ENCODE measurements around the gene REXO1. TPM values are rescaled to one million over a fixed set of nuclear protein-coding genes. Genes with fewer than 3 reads are reported as not detected.
"Not testable (repeated sequence)": the region's sequence is repeated elsewhere in the genome, so short reads cannot be mapped to it uniquely, and the experiment has no call there.

Gene REXO1
- total RNA-seq, 1 experiment from 2014 or later, result 61.1 TPM

DNA sequence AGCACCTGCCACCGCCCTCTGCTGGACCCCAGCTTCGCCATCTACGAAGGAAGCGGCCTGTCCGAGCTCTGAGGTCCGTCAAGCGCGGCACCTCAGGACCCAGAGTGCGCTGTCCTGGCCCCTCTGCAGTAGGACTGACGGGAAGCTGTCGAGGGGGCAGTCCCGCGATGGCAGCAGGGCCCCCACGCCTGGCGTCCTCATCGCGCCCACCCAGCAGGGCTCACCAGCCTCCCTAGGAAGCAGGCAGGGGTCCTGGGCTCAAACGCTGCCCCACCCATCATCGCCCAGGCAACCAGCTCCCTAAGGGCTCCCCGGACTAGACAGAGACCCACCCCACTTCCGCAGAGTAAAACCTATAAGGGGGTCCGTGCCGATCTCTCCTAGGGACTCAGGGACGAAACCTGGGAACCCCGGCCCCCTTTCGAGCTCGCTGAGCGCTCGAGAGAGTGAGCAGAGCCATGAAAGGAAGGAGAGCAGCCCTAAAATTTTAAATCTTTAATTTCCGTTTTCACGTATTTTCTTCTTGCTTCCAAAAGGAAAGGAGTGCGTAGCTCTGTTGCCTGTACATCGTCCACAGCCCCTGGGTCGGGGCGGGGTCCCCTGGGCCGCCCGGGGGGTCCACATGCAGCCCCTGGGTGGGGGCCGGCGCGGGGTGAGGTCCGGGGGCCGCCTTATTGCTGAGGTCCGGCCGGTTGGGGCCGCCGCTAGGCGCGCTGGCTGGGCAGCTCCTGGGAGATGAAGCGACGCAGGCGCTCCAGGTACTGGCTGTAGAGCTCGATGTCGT is 28.4 kb upstream of the REXO1 start:
- POLR2A ChIA-PET, result interaction anchor here (0.5 to 1.3 kb wide), 5 partner anchors 8 to 48 kb away, joined by 3 to 15 read pairs (median 4); partner anchors contain the start of genes ABHD17A, ADAT3 and SCAMP4
- not testable (repeated sequence) for H3K36me3 Mint-ChIP-seq; H3K27me3 Mint-ChIP-seq (ENCODE audit: low read depth); DNase-seq (ENCODE audit: low spot score); H3K9me3 Mint-ChIP-seq
- peak; percentile 61 for ATAC-seq
- H3K27ac Mint-ChIP-seq, result peak overlapping the region; percentile 63; the same call in 1 of the 2 replicates
- peaks cover 16% of the 10 kb centered on the region for H3K4me1 Mint-ChIP-seq
- peak overlapping the region; percentile 99 for H3K4me3 Mint-ChIP-seq
- TF ChIP-seq ZNF138 (CRISPR knock-in tag; conservative IDR thresholded peaks at IDR 0.05) (0 out of 2 replicates have a peak, but pooled peaks have one; percentile 10), PRRX2 (CRISPR knock-in tag; IDR thresholded peaks at IDR 0.05) (0 out of 2 replicates have a peak, but pooled peaks have one; percentile 45)
- TF ChIP-seq, protein P1, sequence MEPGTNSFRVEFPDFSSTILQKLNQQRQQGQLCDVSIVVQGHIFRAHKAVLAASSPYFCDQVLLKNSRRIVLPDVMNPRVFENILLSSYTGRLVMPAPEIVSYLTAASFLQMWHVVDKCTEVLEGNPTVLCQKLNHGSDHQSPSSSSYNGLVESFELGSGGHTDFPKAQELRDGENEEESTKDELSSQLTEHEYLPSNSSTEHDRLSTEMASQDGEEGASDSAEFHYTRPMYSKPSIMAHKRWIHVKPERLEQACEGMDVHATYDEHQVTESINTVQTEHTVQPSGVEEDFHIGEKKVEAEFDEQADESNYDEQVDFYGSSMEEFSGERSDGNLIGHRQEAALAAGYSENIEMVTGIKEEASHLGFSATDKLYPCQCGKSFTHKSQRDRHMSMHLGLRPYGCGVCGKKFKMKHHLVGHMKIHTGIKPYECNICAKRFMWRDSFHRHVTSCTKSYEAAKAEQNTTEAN (CRISPR knock-in tag; IDR thresholded peaks at IDR 0.05), result 0 out of 2 replicates have a peak, but pooled peaks have one; percentile 42
- TF ChIP-seq, protein P2, sequence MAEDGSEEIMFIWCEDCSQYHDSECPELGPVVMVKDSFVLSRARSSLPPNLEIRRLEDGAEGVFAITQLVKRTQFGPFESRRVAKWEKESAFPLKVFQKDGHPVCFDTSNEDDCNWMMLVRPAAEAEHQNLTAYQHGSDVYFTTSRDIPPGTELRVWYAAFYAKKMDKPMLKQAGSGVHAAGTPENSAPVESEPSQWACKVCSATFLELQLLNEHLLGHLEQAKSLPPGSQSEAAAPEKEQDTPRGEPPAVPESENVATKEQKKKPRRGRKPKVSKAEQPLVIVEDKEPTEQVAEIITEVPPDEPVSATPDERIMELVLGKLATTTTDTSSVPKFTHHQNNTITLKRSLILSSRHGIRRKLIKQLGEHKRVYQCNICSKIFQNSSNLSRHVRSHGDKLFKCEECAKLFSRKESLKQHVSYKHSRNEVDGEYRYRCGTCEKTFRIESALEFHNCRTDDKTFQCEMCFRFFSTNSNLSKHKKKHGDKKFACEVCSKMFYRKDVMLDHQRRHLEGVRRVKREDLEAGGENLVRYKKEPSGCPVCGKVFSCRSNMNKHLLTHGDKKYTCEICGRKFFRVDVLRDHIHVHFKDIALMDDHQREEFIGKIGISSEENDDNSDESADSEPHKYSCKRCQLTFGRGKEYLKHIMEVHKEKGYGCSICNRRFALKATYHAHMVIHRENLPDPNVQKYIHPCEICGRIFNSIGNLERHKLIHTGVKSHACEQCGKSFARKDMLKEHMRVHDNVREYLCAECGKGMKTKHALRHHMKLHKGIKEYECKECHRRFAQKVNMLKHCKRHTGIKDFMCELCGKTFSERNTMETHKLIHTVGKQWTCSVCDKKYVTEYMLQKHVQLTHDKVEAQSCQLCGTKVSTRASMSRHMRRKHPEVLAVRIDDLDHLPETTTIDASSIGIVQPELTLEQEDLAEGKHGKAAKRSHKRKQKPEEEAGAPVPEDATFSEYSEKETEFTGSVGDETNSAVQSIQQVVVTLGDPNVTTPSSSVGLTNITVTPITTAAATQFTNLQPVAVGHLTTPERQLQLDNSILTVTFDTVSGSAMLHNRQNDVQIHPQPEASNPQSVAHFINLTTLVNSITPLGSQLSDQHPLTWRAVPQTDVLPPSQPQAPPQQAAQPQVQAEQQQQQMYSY (CRISPR knock-in tag; IDR thresholded peaks at IDR 0.05), result peak; percentile 1; the same call in 1 of the 2 replicates
- TF ChIP-seq, protein P3, sequence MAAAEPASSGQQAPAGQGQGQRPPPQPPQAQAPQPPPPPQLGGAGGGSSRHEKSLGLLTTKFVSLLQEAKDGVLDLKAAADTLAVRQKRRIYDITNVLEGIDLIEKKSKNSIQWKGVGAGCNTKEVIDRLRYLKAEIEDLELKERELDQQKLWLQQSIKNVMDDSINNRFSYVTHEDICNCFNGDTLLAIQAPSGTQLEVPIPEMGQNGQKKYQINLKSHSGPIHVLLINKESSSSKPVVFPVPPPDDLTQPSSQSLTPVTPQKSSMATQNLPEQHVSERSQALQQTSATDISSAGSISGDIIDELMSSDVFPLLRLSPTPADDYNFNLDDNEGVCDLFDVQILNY (CRISPR knock-in tag; IDR thresholded peaks at IDR 0.05), result peak; percentile 80; the same call in 1 of the 2 replicates
- CTCF ChIA-PET, result interaction anchor here (0.6 to 3.0 kb wide), 16 partner anchors 9 to 134 kb away, joined by 3 to 48 read pairs (median 4); partner anchors contain the start of genes ABHD17A, ADAT3 and SCAMP4

DNA sequence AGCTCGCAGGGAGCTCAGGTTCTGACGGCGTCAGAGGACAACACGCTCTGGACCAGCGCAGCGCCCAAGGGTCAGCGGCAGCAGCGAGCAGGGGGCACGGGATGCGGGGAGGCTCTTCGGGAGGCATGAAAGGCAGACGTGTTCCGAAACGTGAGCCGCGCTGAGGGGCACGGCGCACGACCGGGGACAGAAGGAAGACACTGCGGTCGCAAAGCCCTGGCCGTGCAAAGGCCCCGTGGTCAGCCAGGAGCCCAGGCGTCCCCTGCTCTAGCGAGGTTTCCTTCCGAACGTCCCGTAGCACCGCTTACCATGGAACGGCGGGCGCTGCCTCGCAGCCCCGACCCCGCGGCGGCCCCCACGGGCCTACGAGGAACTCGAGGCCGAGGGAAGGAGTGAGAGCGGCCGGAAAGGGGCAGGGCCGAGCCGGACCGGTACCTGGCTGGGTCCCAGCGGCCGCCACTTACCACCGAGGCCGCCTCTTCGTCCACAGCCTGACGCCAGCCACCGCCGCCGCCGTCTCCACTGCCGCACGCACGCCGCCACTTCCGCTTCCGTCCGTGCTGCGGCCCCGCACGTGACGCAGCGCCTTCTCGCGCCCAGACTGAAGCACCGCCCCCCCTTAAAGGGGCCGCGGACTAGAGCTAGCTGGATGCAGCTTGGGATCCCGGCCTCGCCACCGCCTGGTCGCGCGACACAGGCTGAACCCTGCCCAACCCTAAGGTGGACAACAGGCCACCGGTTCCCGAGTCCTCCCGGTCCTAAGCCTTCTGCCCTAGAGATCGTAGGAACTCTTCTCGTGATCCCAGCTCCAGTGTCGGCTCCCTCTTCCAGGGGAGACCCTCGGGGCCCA is 27.6 kb upstream of the REXO1 start:
- peak; percentile 88 for DNase-seq (ENCODE audit: low spot score)
- Mint-ChIP-seq H3K27me3 (ENCODE audit: low read depth) (no peaks in the 10 kb centered on the region), H3K27ac (peak overlapping the region; percentile 86), H3K36me3 (peaks cover 4% of the 10 kb centered on the region), H3K9me3 (no peaks in the 10 kb centered on the region), H3K4me3 (peak overlapping the region; percentile 99), H3K4me1 (peaks cover 16% of the 10 kb centered on the region)
- POLR2A ChIA-PET, result interaction anchor here (0.5 to 1.9 kb wide), 8 partner anchors 9 to 439 kb away, joined by 3 to 15 read pairs (median 4); partner anchors contain the start of genes ABHD17A, ADAT3 and SCAMP4
- CTCF ChIA-PET, result interaction anchor here (0.6 to 3.0 kb wide), 17 partner anchors 9 to 135 kb away, joined by 3 to 48 read pairs (median 5); partner anchors contain the start of genes ABHD17A, ADAT3 and SCAMP4
- ATAC-seq, result peak; percentile 84
- TF ChIP-seq ZNF263 (CRISPR knock-in tag; IDR thresholded peaks at IDR 0.05; ENCODE audit: low read depth) (no peak), ELF4 (CRISPR knock-in tag; IDR thresholded peaks at IDR 0.05; ENCODE audit: low read depth) (peak; percentile 38; the same call in 1 of the 2 replicates), ETV6 (CRISPR knock-in tag; IDR thresholded peaks at IDR 0.05) (peak; percentile 98), OVOL2 (CRISPR knock-in tag; IDR thresholded peaks at IDR 0.05; ENCODE audit: borderline replicate concordance) (no peak), TEAD1 (CRISPR knock-in tag; IDR thresholded peaks at IDR 0.05) (peak; percentile 88), ZNF219 (CRISPR knock-in tag; IDR thresholded peaks at IDR 0.05; ENCODE audit: borderline replicate concordance) (no peak)
- TF ChIP-seq, protein P1 (CRISPR knock-in tag; IDR thresholded peaks at IDR 0.05), result peak; percentile 40; the same call in 1 of the 2 replicates
- TF ChIP-seq, protein P4, sequence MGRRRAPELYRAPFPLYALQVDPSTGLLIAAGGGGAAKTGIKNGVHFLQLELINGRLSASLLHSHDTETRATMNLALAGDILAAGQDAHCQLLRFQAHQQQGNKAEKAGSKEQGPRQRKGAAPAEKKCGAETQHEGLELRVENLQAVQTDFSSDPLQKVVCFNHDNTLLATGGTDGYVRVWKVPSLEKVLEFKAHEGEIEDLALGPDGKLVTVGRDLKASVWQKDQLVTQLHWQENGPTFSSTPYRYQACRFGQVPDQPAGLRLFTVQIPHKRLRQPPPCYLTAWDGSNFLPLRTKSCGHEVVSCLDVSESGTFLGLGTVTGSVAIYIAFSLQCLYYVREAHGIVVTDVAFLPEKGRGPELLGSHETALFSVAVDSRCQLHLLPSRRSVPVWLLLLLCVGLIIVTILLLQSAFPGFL (CRISPR knock-in tag; IDR thresholded peaks at IDR 0.05; ENCODE audit: borderline replicate concordance), result no peak
- TF ChIP-seq, protein P5, sequence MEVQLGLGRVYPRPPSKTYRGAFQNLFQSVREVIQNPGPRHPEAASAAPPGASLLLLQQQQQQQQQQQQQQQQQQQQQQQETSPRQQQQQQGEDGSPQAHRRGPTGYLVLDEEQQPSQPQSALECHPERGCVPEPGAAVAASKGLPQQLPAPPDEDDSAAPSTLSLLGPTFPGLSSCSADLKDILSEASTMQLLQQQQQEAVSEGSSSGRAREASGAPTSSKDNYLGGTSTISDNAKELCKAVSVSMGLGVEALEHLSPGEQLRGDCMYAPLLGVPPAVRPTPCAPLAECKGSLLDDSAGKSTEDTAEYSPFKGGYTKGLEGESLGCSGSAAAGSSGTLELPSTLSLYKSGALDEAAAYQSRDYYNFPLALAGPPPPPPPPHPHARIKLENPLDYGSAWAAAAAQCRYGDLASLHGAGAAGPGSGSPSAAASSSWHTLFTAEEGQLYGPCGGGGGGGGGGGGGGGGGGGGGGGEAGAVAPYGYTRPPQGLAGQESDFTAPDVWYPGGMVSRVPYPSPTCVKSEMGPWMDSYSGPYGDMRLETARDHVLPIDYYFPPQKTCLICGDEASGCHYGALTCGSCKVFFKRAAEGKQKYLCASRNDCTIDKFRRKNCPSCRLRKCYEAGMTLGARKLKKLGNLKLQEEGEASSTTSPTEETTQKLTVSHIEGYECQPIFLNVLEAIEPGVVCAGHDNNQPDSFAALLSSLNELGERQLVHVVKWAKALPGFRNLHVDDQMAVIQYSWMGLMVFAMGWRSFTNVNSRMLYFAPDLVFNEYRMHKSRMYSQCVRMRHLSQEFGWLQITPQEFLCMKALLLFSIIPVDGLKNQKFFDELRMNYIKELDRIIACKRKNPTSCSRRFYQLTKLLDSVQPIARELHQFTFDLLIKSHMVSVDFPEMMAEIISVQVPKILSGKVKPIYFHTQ (CRISPR knock-in tag; IDR thresholded peaks at IDR 0.05), result no peak
- TF ChIP-seq, protein P6, sequence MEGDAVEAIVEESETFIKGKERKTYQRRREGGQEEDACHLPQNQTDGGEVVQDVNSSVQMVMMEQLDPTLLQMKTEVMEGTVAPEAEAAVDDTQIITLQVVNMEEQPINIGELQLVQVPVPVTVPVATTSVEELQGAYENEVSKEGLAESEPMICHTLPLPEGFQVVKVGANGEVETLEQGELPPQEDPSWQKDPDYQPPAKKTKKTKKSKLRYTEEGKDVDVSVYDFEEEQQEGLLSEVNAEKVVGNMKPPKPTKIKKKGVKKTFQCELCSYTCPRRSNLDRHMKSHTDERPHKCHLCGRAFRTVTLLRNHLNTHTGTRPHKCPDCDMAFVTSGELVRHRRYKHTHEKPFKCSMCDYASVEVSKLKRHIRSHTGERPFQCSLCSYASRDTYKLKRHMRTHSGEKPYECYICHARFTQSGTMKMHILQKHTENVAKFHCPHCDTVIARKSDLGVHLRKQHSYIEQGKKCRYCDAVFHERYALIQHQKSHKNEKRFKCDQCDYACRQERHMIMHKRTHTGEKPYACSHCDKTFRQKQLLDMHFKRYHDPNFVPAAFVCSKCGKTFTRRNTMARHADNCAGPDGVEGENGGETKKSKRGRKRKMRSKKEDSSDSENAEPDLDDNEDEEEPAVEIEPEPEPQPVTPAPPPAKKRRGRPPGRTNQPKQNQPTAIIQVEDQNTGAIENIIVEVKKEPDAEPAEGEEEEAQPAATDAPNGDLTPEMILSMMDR (IDR thresholded peaks at IDR 0.05), result no peak
- TF ChIP-seq, protein P7, sequence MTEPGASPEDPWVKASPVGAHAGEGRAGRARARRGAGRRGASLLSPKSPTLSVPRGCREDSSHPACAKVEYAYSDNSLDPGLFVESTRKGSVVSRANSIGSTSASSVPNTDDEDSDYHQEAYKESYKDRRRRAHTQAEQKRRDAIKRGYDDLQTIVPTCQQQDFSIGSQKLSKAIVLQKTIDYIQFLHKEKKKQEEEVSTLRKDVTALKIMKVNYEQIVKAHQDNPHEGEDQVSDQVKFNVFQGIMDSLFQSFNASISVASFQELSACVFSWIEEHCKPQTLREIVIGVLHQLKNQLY (CRISPR knock-in tag; IDR thresholded peaks at IDR 0.05), result no peak

Measured in WTC11 (cell line).